HG03280 (cell line): ENCODE measurements around the gene DNAL1.

ENCODE experiments used
- ATAC-seq: cut with Tn5 transposase; IDR thresholded peaks from one replicate; pipeline ENCODE4 v1.9.1; 2021; ENCODE audit warnings: mild to moderate bottlenecking, moderate library complexity; ENCODE audit not compliant: unreplicated experiment

The DNAL1 gene

GRCh38 chr14:73722581-73722980 is 77.8 kb downstream of the DNAL1 start:
- no peak for ATAC-seq

- no peak for ATAC-seq
These were observed 78.6 kb downstream of the DNAL1 start for GRCh38 chr14:73723406-73723796.

- ATAC-seq = no peak
These were observed 79.2 kb downstream of the DNAL1 start for GRCh38 chr14:73723797-73724661.

GRCh38 chr14:73724696-73725095 is 79.9 kb downstream of the DNAL1 start:
- no peak for ATAC-seq

- no peak for ATAC-seq
These were observed 80.6 kb downstream of the DNAL1 start for GRCh38 chr14:73725116-73726024.

- no peak for ATAC-seq
These were observed 81.5 kb downstream of the DNAL1 start for GRCh38 chr14:73726025-73726961.

- no peak for ATAC-seq
These were observed 82.4 kb downstream of the DNAL1 start for GRCh38 chr14:73727166-73727565.

- no peak for ATAC-seq
These were observed 84.0 kb downstream of the DNAL1 start for GRCh38 chr14:73728717-73729330.

GRCh38 chr14:73729556-73730265 is 84.9 kb downstream of the DNAL1 start:
- no peak for ATAC-seq

GRCh38 chr14:73731111-73731510 is 86.3 kb downstream of the DNAL1 start:
- ATAC-seq = no peak

GRCh38 chr14:73732006-73732405 is 87.2 kb downstream of the DNAL1 start:
- no peak for ATAC-seq

GRCh38 chr14:73736842-73737241 is 92.1 kb downstream of the DNAL1 start:
- no peak for ATAC-seq

- ATAC-seq = no peak
These were observed 93.9 kb downstream of the DNAL1 start for GRCh38 chr14:73738518-73739173.

GRCh38 chr14:73739174-73739898 is 94.5 kb downstream of the DNAL1 start:
- no peak for ATAC-seq

GRCh38 chr14:73739899-73740617 is 95.3 kb downstream of the DNAL1 start:
- no peak for ATAC-seq

GRCh38 chr14:73740618-73741326 is 96.0 kb downstream of the DNAL1 start:
- ATAC-seq = no peak

- no peak for ATAC-seq
These were observed 96.6 kb downstream of the DNAL1 start for GRCh38 chr14:73741386-73741875.
